Vagina (tissue), 2 donors: ENCODE results near the gene KCNMB3. TPM values are rescaled to one million over a fixed set of nuclear protein-coding genes. Genes with fewer than 3 reads are reported as not detected.
"Not testable (repeated sequence)": the region's sequence is repeated elsewhere in the genome, so short reads cannot be mapped to it uniquely, and the experiment has no call there.

Experiments used
- DNase-seq, 2 donors: peaks; one replicate each; pipeline ENCODE4 v3.0.0-alpha.2; 2017; ENCODE audit errors: extremely low spot score in 2 of 2
- H3K27ac ChIP-seq: fragments of 200-600 bp; sonication (generic); one replicate; pipeline ENCODE4 v1.5.1; 2019
- H3K27me3 ChIP-seq: fragments of 200-600 bp; sonication (generic); one replicate; pipeline ENCODE4 v1.5.1; 2019
- H3K36me3 ChIP-seq, 2 donors: fragments of 200-600 bp; sonication (generic); one replicate each; pipeline ENCODE4 v1.5.1; 2017 to 2019
- H3K4me1 ChIP-seq: fragments of 200-600 bp; sonication (generic); one replicate; pipeline ENCODE4 v1.5.1; 2019
- H3K4me3 ChIP-seq, 2 donors: fragments of 200-600 bp; sonication (generic); 1 replicate in 1 of 2; 2 replicates in 1 of 2; pipeline ENCODE4 v1.5.1; 2016 to 2019
- H3K9me3 ChIP-seq: fragments of 200-600 bp; sonication (generic); one replicate; pipeline ENCODE4 v1.5.1; 2019
- CTCF ChIP-seq, 3 experiments: fragments of 450-650 bp in 2 of 3; fragments of 200-600 bp in 1 of 3; sonication (generic) in 1 of 3; IDR thresholded peaks; one replicate each; pipeline ENCODE4 v1.5.1; 2017 to 2019; ENCODE audit warnings: antibody characterized with exemption in 3 of 3, mild to moderate bottlenecking in 2 of 3, moderate library complexity in 2 of 3
- POLR2A ChIP-seq, 2 donors: fragments of 450-650 bp; IDR thresholded peaks; one replicate each; pipeline ENCODE4 v1.6.1; 2017; ENCODE audit warnings: antibody characterized with exemption in 2 of 2, mild to moderate bottlenecking in 2 of 2, moderate library complexity in 2 of 2
- POLR2AphosphoS5 ChIP-seq, 2 donors: sonication (generic); formaldehyde crosslinking; IDR thresholded peaks; one replicate each; pipeline ENCODE4 v1.9.0; 2017; ENCODE audit warnings: antibody characterized with exemption in 2 of 2, mild to moderate bottlenecking in 2 of 2, low read depth in 1 of 2; ENCODE audit not compliant: insufficient read depth in 1 of 2
- intact Hi-C: fragments of 100-400 bp; cut with DNase I; formaldehyde crosslinking; loops from one replicate; pipeline ENCODE4 v1.15.1; 2023
- total RNA-seq: library from RNA; depleted of rRNA; stranded (reverse); fragments of >200 nt; gene quantifications from one replicate; pipeline ENCODE4 v1.2.3, GENCODE V29; 2016

Gene KCNMB3
- total RNA-seq, 1 donor from 2014 or later: 1.2 TPM

- Histone ChIP-seq H3K36me3 (no peaks in the 10 kb centered on the region), H3K27me3 (no peaks in the 10 kb centered on the region), H3K9me3 (no peaks in the 10 kb centered on the region), H3K4me1 (no peaks in the 10 kb centered on the region), H3K4me3 (no peak overlapping the region), H3K27ac (no peak overlapping the region)
- intact Hi-C loops: no loop called here
- DNase-seq: no peak
- TF ChIP-seq CTCF (IDR thresholded peaks at IDR 0.05) (no peak), POLR2AphosphoS5 (IDR thresholded peaks at IDR 0.05; ENCODE audit: insufficient read depth in 1 of 2, low read depth in 1 of 2) (no peak), POLR2A (IDR thresholded peaks at IDR 0.05) (no peak)
These were observed 7.9 kb upstream of the KCNMB3 start for GRCh38 chr3:179258820-179259219.

GRCh38 chr3:179257742-179258141 is 6.8 kb upstream of the KCNMB3 start:
- H3K27ac ChIP-seq, DNase-seq: not testable (repeated sequence)

GRCh38 chr3:179256813-179257212 is 5.9 kb upstream of the KCNMB3 start:
- H3K4me1 ChIP-seq: no peaks in the 10 kb centered on the region
- no peak overlapping the region for H3K27ac ChIP-seq
- TF ChIP-seq CTCF (IDR thresholded peaks at IDR 0.05): no peak
- TF ChIP-seq POLR2AphosphoS5 (IDR thresholded peaks at IDR 0.05; ENCODE audit: insufficient read depth in 1 of 2, low read depth in 1 of 2): no peak
- TF ChIP-seq POLR2A (IDR thresholded peaks at IDR 0.05): no peak
- no peaks in the 10 kb centered on the region for H3K36me3 ChIP-seq
- intact Hi-C loops: no loop called here
- H3K4me3 ChIP-seq: no peak overlapping the region
- no peaks in the 10 kb centered on the region for H3K27me3 ChIP-seq
- H3K9me3 ChIP-seq: no peaks in the 10 kb centered on the region
- no peak for DNase-seq

More at GRCh38 chr3:179257742-179258141, 6.8 kb upstream of the KCNMB3 start:
- H3K27me3 ChIP-seq, H3K9me3 ChIP-seq, H3K4me3 ChIP-seq, H3K4me1 ChIP-seq, intact Hi-C loops, H3K36me3 ChIP-seq: not testable (repeated sequence)

- no peaks in the 10 kb centered on the region for H3K4me1 ChIP-seq
- H3K27me3 ChIP-seq: no peaks in the 10 kb centered on the region
- no peak overlapping the region for H3K27ac ChIP-seq
- H3K9me3 ChIP-seq: no peaks in the 10 kb centered on the region
- intact Hi-C loops: no loop called here
- no peaks in the 10 kb centered on the region for H3K36me3 ChIP-seq
- no peak overlapping the region for H3K4me3 ChIP-seq
- TF ChIP-seq CTCF (IDR thresholded peaks at IDR 0.05) (no peak), POLR2A (IDR thresholded peaks at IDR 0.05) (no peak), POLR2AphosphoS5 (IDR thresholded peaks at IDR 0.05; ENCODE audit: insufficient read depth in 1 of 2, low read depth in 1 of 2) (no peak)
- no peak for DNase-seq
These were observed 3.5 kb downstream of the KCNMB3 start for GRCh38 chr3:179247289-179248015.

GRCh38 chr3:179244878-179245277 is 6.0 kb downstream of the KCNMB3 start:
- DNase-seq: no peak
- H3K27me3 ChIP-seq: no peaks in the 10 kb centered on the region
- H3K4me3 ChIP-seq: no peak overlapping the region
- no peaks in the 10 kb centered on the region for H3K9me3 ChIP-seq
- no peak overlapping the region for H3K27ac ChIP-seq
- no peaks in the 10 kb centered on the region for H3K36me3 ChIP-seq
- no peak for TF ChIP-seq POLR2A (IDR thresholded peaks at IDR 0.05)
- TF ChIP-seq POLR2AphosphoS5 (IDR thresholded peaks at IDR 0.05; ENCODE audit: insufficient read depth in 1 of 2, low read depth in 1 of 2): no peak
- TF ChIP-seq CTCF (IDR thresholded peaks at IDR 0.05): no peak
- no peaks in the 10 kb centered on the region for H3K4me1 ChIP-seq
- intact Hi-C loops: no loop called here

GRCh38 chr3:179242859-179243258 is 8.1 kb downstream of the KCNMB3 start:
- H3K36me3 ChIP-seq, H3K27ac ChIP-seq, H3K4me1 ChIP-seq, H3K27me3 ChIP-seq, DNase-seq, intact Hi-C loops, H3K9me3 ChIP-seq, H3K4me3 ChIP-seq: not testable (repeated sequence)

GRCh38 chr3:179240299-179240698 is 10.6 kb downstream of the KCNMB3 start:
- H3K36me3 ChIP-seq, H3K4me1 ChIP-seq, intact Hi-C loops, H3K9me3 ChIP-seq, H3K4me3 ChIP-seq, H3K27ac ChIP-seq, H3K27me3 ChIP-seq, DNase-seq: not testable (repeated sequence)
